Activated naive CD8-positive, alpha-beta T cell (primary cell): ENCODE data around the gene APLN.

Experiments used
- H3K27ac Mint-ChIP-seq: one replicate; pipeline ENCODE4 v1.8.0; 2021; ENCODE audit warnings: mixed read lengths
- H3K27me3 Mint-ChIP-seq: one replicate; pipeline ENCODE4 v1.8.0; 2021; ENCODE audit warnings: mixed read lengths
- H3K36me3 Mint-ChIP-seq: one replicate; pipeline ENCODE4 v1.8.0; 2021; ENCODE audit warnings: mixed read lengths
- H3K4me1 Mint-ChIP-seq: one replicate; pipeline ENCODE4 v1.8.0; 2021; ENCODE audit warnings: low read depth, mixed read lengths
- H3K4me3 Mint-ChIP-seq: one replicate; pipeline ENCODE4 v1.8.0; 2021; ENCODE audit warnings: mild to moderate bottlenecking, mixed read lengths
- H3K9me3 Mint-ChIP-seq: one replicate; pipeline ENCODE4 v1.8.0; 2021; ENCODE audit warnings: low read depth, mixed read lengths

APLN gene

GRCh38 chrX:129654652-129655546, at the start of gene APLN:
TSS of gene APLN (minus strand) at chrX:129654956. CDS start at chrX:129654630, 326 bp downstream.
- H3K9me3 Mint-ChIP-seq = no peaks in the 10 kb centered on the region
- H3K4me3 Mint-ChIP-seq = peak within 1 kb of the TSS; percentile 58
- H3K4me1 Mint-ChIP-seq = peaks cover 7% of the 10 kb centered on the region
- H3K27me3 Mint-ChIP-seq = peaks cover 4% of the 10 kb centered on the region
- no peaks in the 10 kb centered on the region for H3K36me3 Mint-ChIP-seq
- H3K27ac Mint-ChIP-seq = no peak within 1 kb of the TSS

- Mint-ChIP-seq H3K27ac (no peak overlapping the region), H3K36me3 (no peaks in the 10 kb centered on the region), H3K9me3 (no peaks in the 10 kb centered on the region), H3K4me3 (no peak overlapping the region), H3K4me1 (no peaks in the 10 kb centered on the region), H3K27me3 (no peaks in the 10 kb centered on the region)
Measured at GRCh38 chrX:129704491-129704890, 49.7 kb upstream of the APLN start.

- no peaks in the 10 kb centered on the region for H3K4me1 Mint-ChIP-seq
- H3K27me3 Mint-ChIP-seq = no peaks in the 10 kb centered on the region
- H3K4me3 Mint-ChIP-seq = no peak overlapping the region
- H3K27ac Mint-ChIP-seq = no peak overlapping the region
- H3K9me3 Mint-ChIP-seq = no peaks in the 10 kb centered on the region
- H3K36me3 Mint-ChIP-seq = no peaks in the 10 kb centered on the region
Measured at GRCh38 chrX:129701624-129702069, 46.9 kb upstream of the APLN start.

GRCh38 chrX:129700536-129700935, 45.8 kb upstream of the APLN start:
- no peaks in the 10 kb centered on the region for H3K27me3 Mint-ChIP-seq
- no peaks in the 10 kb centered on the region for H3K9me3 Mint-ChIP-seq
- no peak overlapping the region for H3K27ac Mint-ChIP-seq
- H3K36me3 Mint-ChIP-seq = no peaks in the 10 kb centered on the region
- no peaks in the 10 kb centered on the region for H3K4me1 Mint-ChIP-seq
- no peak overlapping the region for H3K4me3 Mint-ChIP-seq

- Mint-ChIP-seq H3K9me3 (no peaks in the 10 kb centered on the region), H3K4me3 (no peak overlapping the region), H3K36me3 (no peaks in the 10 kb centered on the region), H3K4me1 (no peaks in the 10 kb centered on the region), H3K27ac (no peak overlapping the region), H3K27me3 (no peaks in the 10 kb centered on the region)
Measured at GRCh38 chrX:129698150-129698549, 43.4 kb upstream of the APLN start.

- H3K9me3 Mint-ChIP-seq = no peaks in the 10 kb centered on the region
- H3K36me3 Mint-ChIP-seq = no peaks in the 10 kb centered on the region
- H3K4me3 Mint-ChIP-seq = no peak overlapping the region
- no peaks in the 10 kb centered on the region for H3K4me1 Mint-ChIP-seq
- no peaks in the 10 kb centered on the region for H3K27me3 Mint-ChIP-seq
- no peak overlapping the region for H3K27ac Mint-ChIP-seq
Measured at GRCh38 chrX:129697204-129697829, 42.6 kb upstream of the APLN start.

- no peak overlapping the region for H3K27ac Mint-ChIP-seq
- H3K4me1 Mint-ChIP-seq = no peaks in the 10 kb centered on the region
- H3K36me3 Mint-ChIP-seq = no peaks in the 10 kb centered on the region
- H3K9me3 Mint-ChIP-seq = no peaks in the 10 kb centered on the region
- H3K27me3 Mint-ChIP-seq = no peaks in the 10 kb centered on the region
- no peak overlapping the region for H3K4me3 Mint-ChIP-seq
Measured at GRCh38 chrX:129696463-129697155, 41.9 kb upstream of the APLN start.

GRCh38 chrX:129695937-129696336, 41.2 kb upstream of the APLN start:
- Mint-ChIP-seq H3K36me3 (no peaks in the 10 kb centered on the region), H3K4me3 (no peak overlapping the region), H3K27me3 (no peaks in the 10 kb centered on the region), H3K27ac (no peak overlapping the region), H3K9me3 (no peaks in the 10 kb centered on the region), H3K4me1 (no peaks in the 10 kb centered on the region)

- Mint-ChIP-seq H3K4me3 (no peak overlapping the region), H3K9me3 (no peaks in the 10 kb centered on the region), H3K27ac (no peak overlapping the region), H3K4me1 (no peaks in the 10 kb centered on the region), H3K27me3 (no peaks in the 10 kb centered on the region), H3K36me3 (no peaks in the 10 kb centered on the region)
Measured at GRCh38 chrX:129695535-129695934, 40.8 kb upstream of the APLN start.

- H3K27ac Mint-ChIP-seq = no peak overlapping the region
- no peaks in the 10 kb centered on the region for H3K36me3 Mint-ChIP-seq
- no peaks in the 10 kb centered on the region for H3K9me3 Mint-ChIP-seq
- no peaks in the 10 kb centered on the region for H3K4me1 Mint-ChIP-seq
- H3K27me3 Mint-ChIP-seq = no peaks in the 10 kb centered on the region
- H3K4me3 Mint-ChIP-seq = no peak overlapping the region
Measured at GRCh38 chrX:129694805-129695204, 40.0 kb upstream of the APLN start.

GRCh38 chrX:129693354-129693753, 38.6 kb upstream of the APLN start:
- no peak overlapping the region for H3K4me3 Mint-ChIP-seq
- H3K4me1 Mint-ChIP-seq = no peaks in the 10 kb centered on the region
- no peak overlapping the region for H3K27ac Mint-ChIP-seq
- no peaks in the 10 kb centered on the region for H3K27me3 Mint-ChIP-seq
- H3K9me3 Mint-ChIP-seq = no peaks in the 10 kb centered on the region
- H3K36me3 Mint-ChIP-seq = no peaks in the 10 kb centered on the region

- Mint-ChIP-seq H3K27me3 (no peaks in the 10 kb centered on the region), H3K36me3 (no peaks in the 10 kb centered on the region), H3K4me3 (no peak overlapping the region), H3K9me3 (no peaks in the 10 kb centered on the region), H3K4me1 (no peaks in the 10 kb centered on the region), H3K27ac (no peak overlapping the region)
Measured at GRCh38 chrX:129690435-129690834, 35.7 kb upstream of the APLN start.

- Mint-ChIP-seq H3K27me3 (no peaks in the 10 kb centered on the region), H3K4me3 (no peak overlapping the region), H3K27ac (no peak overlapping the region), H3K36me3 (no peaks in the 10 kb centered on the region), H3K9me3 (no peaks in the 10 kb centered on the region), H3K4me1 (no peaks in the 10 kb centered on the region)
Measured at GRCh38 chrX:129689796-129690195, 35.0 kb upstream of the APLN start.

- Mint-ChIP-seq H3K36me3 (no peaks in the 10 kb centered on the region), H3K27me3 (no peaks in the 10 kb centered on the region), H3K9me3 (no peaks in the 10 kb centered on the region), H3K4me3 (no peak overlapping the region), H3K27ac (no peak overlapping the region), H3K4me1 (no peaks in the 10 kb centered on the region)
Measured at GRCh38 chrX:129688097-129688496, 33.3 kb upstream of the APLN start.

- H3K36me3 Mint-ChIP-seq = no peaks in the 10 kb centered on the region
Measured at GRCh38 chrX:129686422-129686948, 31.7 kb upstream of the APLN start.

More at GRCh38 chrX:129686422-129686948, 31.7 kb upstream of the APLN start:
- Mint-ChIP-seq H3K4me3 (no peak overlapping the region), H3K27ac (no peak overlapping the region), H3K27me3 (no peaks in the 10 kb centered on the region), H3K4me1 (no peaks in the 10 kb centered on the region), H3K9me3 (no peaks in the 10 kb centered on the region)
